GM10248 (cell line): ENCODE results near the gene GPR142.

Experiments used
- CTCF ChIA-PET: fragments of 300-600 bp; sonication (Branson Sonifier 250); formaldehyde crosslinking; extraction: SDS; loops from one replicate; lab custom pipeline; 2021; ENCODE audit warnings: antibody characterized with exemption; lab: Yijun Ruan, JAX
- POLR2A ChIA-PET: fragments of 350-650 bp; sonication (Branson Sonifier 250); formaldehyde crosslinking; extraction: SDS; loops from one replicate; lab custom pipeline; 2020; ENCODE audit warnings: antibody characterized with exemption; lab: Yijun Ruan, JAX
- DNase-seq: peaks from one replicate; pipeline ENCODE4 v3.0.0; 2012; ENCODE audit errors: extremely low spot score
- CTCF ChIP-seq: IDR thresholded peaks from 2 replicates; pipeline ENCODE4 v1.5.1; 2012; ENCODE audit warnings: mild to moderate bottlenecking, low read depth; ENCODE audit errors: extremely low read depth, missing control alignments, control extremely low read depth

GPR142 gene

DNA sequence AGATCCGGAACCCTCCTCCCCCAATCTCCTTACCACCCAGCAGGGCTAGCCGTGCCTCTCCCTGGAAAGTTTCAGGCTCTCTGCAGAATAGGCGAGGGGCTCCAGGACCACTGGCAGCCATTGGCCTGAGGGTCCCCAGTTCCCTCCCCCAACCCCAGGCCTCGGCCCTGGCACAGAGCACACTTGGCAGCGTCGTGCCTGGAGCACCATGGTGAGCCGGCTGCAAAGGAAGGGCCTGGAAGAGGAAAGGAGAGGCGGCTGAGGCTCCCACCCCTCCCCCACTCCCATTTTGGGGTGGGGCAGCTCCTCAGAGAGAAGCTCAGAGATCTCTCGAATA lies 5.3 kb upstream of the GPR142 start:
- CTCF ChIA-PET: interaction anchor here (0.6 to 6.2 kb wide), 15 partner anchors 10 to 932 kb away, joined by 3 to 50 read pairs (median 4); partner anchors contain the start of gene RPL38
- no peak for DNase-seq
- TF ChIP-seq CTCF: no peak
- POLR2A ChIA-PET: no interaction called here

DNA sequence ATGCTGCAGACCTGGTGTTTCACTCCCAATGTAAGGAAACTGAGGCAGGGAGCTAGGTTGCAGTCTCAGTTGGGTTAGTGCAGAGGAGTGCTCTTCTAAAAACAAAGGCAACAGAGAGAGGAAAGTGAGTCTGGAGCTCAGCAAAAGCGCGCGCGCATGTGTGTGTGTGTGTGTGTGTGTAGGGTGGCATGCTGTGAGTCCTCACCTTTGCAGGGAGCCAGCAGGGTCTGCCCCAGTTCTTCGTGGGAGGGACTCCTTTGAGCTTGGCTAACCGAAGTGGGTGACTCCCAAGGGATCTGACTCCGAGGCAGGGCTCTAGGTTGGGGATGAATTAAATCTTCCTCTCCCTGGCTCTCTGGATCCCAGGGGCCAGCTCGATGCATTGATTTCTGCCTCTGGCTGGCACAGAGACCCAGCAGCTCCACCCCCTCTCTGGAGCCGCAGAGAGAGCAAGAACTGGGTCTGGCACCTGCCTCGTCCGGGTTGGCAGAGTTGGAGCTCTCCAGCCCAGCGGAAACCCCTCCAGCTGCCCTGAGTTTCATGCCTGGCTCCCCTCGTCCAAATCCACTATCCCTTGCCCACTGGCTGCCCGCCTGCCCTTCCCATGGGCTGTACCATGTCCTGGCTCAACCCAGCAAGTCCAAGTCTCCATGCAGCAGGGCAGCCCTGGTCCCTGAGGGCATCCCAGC lies 4.4 kb upstream of the GPR142 start:
- ChIA-PET CTCF (interaction anchor here (0.9 to 6.2 kb wide), 18 partner anchors 10 to 933 kb away, joined by 3 to 50 read pairs (median 3); partner anchors contain the start of genes RAB37, RPL38 and TTYH2), POLR2A (no interaction called here)
- DNase-seq: no peak
- TF ChIP-seq CTCF: no peak

DNA sequence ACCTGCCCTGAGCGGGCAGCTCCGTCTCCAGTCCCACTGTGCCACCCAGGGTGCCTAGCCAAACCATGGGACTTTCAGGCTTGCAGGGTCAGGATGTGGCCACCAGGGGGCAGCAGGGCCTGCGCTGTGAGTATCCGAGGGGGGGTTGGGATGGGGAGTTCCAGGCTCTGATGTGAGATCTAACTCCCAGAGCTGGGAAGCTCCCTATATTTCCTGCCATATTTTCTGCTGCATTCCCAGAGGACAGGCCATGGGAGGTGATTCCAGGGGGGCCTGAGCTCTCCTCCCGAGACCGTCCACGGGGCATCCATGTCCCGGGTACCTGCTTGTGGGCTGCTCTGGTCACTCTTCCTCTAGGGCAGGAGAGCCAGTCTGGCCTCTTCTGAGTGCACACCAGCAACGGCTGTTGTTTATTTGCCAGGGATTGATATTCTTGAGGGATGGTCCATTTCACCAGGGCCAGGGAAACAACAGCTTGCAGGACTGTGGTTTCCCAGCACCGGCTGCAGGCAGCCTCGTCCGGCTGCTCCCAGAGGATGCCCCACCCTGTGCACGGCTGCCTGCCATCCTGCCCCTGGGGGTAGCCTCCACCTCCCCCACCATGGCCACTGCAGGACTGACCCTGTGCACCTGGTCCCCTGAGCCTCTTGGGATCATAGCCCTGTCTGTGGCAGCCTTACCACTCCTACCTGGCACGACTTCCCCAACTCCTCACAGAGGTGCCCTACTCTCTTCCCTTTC lies 1.2 kb downstream of the GPR142 start:
- ChIA-PET CTCF (interaction anchor here (0.7 to 5.6 kb wide), 71 partner anchors 9 to 401 kb away, joined by 3 to 77 read pairs (median 4); partner anchors contain the start of genes CD300A, CD300LB, RAB37 and TTYH2), POLR2A (no interaction called here)
- TF ChIP-seq CTCF: peak; percentile 99

GRCh38 chr17:74369221-74369620 lies 1.9 kb downstream of the GPR142 start:
- CTCF ChIA-PET: interaction anchor here (0.7 to 5.6 kb wide), 31 partner anchors 8 to 372 kb away, joined by 3 to 77 read pairs (median 7); partner anchors contain the start of gene CD300LB
- TF ChIP-seq CTCF: no peak
- POLR2A ChIA-PET: interaction anchor here (0.6 kb wide), 1 partner anchor 12 kb away, joined by 3 read pairs; no protein-coding TSS in a partner anchor
- DNase-seq: peak; percentile 65

More for the DNA sequence above, 1.2 kb downstream of the GPR142 start:
- DNase-seq: peak; percentile 87

GRCh38 chr17:74369665-74370490 lies 2.6 kb downstream of the GPR142 start:
- ChIA-PET CTCF (interaction anchor here (0.6 to 5.6 kb wide), 21 partner anchors 9 to 255 kb away, joined by 3 to 77 read pairs (median 5); partner anchors contain the start of gene CD300LB), POLR2A (interaction anchor here (0.6 kb wide), 1 partner anchor 12 kb away, joined by 3 read pairs; no protein-coding TSS in a partner anchor)
- TF ChIP-seq CTCF: no peak
- DNase-seq: no peak

GRCh38 chr17:74371653-74372147 lies 4.4 kb downstream of the GPR142 start:
- CTCF ChIA-PET: interaction anchor here (1.4 to 5.6 kb wide), 7 partner anchors 9 to 491 kb away, joined by 3 to 77 read pairs (median 4); no protein-coding TSS in a partner anchor
- TF ChIP-seq CTCF: no peak
- POLR2A ChIA-PET: no interaction called here
- no peak for DNase-seq
